Peyer's patch (tissue), 4 donors: ENCODE results near the gene ANGPTL2. TPM values are rescaled to one million over a fixed set of nuclear protein-coding genes. Genes with fewer than 3 reads are reported as not detected.

ENCODE experiments used
- DNase-seq, 3 donors: peaks; one replicate each; pipeline ENCODE4 v3.0.0-alpha.2; 2017 to 2019
- H3K27ac ChIP-seq, 4 donors: fragments of 200-600 bp; sonication (generic); one replicate each; pipeline ENCODE4 v1.5.1; 2016 to 2019
- H3K27me3 ChIP-seq, 2 donors: fragments of 200-600 bp; sonication (generic); one replicate each; pipeline ENCODE4 v1.5.1; 2019
- H3K36me3 ChIP-seq, 3 donors: fragments of 200-600 bp; sonication (generic); one replicate each; pipeline ENCODE4 v1.5.1; 2016 to 2019
- H3K4me1 ChIP-seq, 4 donors: fragments of 200-600 bp; sonication (generic); one replicate each; pipeline ENCODE4 v1.5.1; 2016 to 2019
- H3K4me3 ChIP-seq, 4 donors: fragments of 200-600 bp; sonication (generic); 1 replicate in 3 of 4; 2 replicates in 1 of 4; pipeline ENCODE4 v1.5.1; 2016 to 2019; ENCODE audit warnings: mild to moderate bottlenecking in 1 of 4
- H3K9me3 ChIP-seq, 4 donors: fragments of 200-600 bp; sonication (generic); one replicate each; pipeline ENCODE4 v1.5.1; 2016 to 2019; ENCODE audit warnings: mild to moderate bottlenecking in 1 of 4
- POLR2A ChIP-seq, 2 donors: fragments of 450-650 bp; IDR thresholded peaks; one replicate each; pipeline ENCODE4 v1.5.1; 2017; ENCODE audit warnings: antibody characterized with exemption in 2 of 2, mild to moderate bottlenecking in 2 of 2, moderate library complexity in 2 of 2
- total RNA-seq, 4 donors: library from RNA; depleted of rRNA; stranded (reverse); fragments of >200 nt; gene quantifications; one replicate each; pipeline ENCODE4 v1.1.0, GENCODE V29; 2016
- TF ChIP-seq, protein P1 (sequence below), 6 experiments: fragments of 450-650 bp in 4 of 6; fragments of 200-600 bp in 2 of 6; sonication (generic) in 1 of 6; IDR thresholded peaks; one replicate each; pipeline ENCODE4 v1.5.1; 2017 to 2019; ENCODE audit warnings: antibody characterized with exemption in 6 of 6, mild to moderate bottlenecking in 3 of 6, moderate library complexity in 1 of 6

Gene ANGPTL2
- total RNA-seq, 4 donors from 2014 or later: 2.8 to 14.0 (median 11.3) TPM

- Histone ChIP-seq H3K36me3 (peaks cover 0 to 9% (median 0%) of the 10 kb centered on the region in 3 donors), H3K4me1 (peaks cover 0 to 4% (median 0%) of the 10 kb centered on the region in 4 donors), H3K27me3 (no peaks in the 10 kb centered on the region), H3K4me3 (no peak overlapping the region), H3K27ac (no peak overlapping the region), H3K9me3 (no peaks in the 10 kb centered on the region)
- DNase-seq: no peak
- TF ChIP-seq, protein P1, sequence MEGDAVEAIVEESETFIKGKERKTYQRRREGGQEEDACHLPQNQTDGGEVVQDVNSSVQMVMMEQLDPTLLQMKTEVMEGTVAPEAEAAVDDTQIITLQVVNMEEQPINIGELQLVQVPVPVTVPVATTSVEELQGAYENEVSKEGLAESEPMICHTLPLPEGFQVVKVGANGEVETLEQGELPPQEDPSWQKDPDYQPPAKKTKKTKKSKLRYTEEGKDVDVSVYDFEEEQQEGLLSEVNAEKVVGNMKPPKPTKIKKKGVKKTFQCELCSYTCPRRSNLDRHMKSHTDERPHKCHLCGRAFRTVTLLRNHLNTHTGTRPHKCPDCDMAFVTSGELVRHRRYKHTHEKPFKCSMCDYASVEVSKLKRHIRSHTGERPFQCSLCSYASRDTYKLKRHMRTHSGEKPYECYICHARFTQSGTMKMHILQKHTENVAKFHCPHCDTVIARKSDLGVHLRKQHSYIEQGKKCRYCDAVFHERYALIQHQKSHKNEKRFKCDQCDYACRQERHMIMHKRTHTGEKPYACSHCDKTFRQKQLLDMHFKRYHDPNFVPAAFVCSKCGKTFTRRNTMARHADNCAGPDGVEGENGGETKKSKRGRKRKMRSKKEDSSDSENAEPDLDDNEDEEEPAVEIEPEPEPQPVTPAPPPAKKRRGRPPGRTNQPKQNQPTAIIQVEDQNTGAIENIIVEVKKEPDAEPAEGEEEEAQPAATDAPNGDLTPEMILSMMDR (IDR thresholded peaks at IDR 0.05): no peak
- no peak for TF ChIP-seq POLR2A (IDR thresholded peaks at IDR 0.05)
Measured at GRCh38 chr9:127047971-127048370, 74.5 kb downstream of the ANGPTL2 start.

DNA sequence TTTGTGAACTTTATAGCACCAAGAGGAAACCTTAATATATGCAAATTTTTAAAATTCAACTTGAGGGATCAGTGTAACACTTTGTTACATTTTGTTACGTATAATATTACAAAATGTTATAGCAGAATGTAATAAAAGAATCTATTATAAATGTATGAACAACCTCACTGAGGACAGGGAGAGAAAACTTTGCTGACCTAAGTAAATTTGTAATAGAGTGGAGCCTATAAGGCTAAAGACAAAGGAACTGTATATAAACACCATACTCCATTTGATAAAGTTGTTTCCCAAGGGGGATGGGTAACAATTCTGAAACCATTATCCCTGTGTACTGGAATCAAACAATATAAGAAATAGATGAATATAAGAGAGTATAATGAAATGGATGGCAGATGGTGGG is 77.3 kb downstream of the ANGPTL2 start:
- Histone ChIP-seq H3K27ac (no peak overlapping the region), H3K4me1 (peaks cover 0 to 4% (median 0%) of the 10 kb centered on the region in 4 donors), H3K36me3 (peaks cover 0 to 5% (median 0%) of the 10 kb centered on the region in 3 donors), H3K9me3 (no peaks in the 10 kb centered on the region), H3K4me3 (no peak overlapping the region), H3K27me3 (no peaks in the 10 kb centered on the region)
- TF ChIP-seq POLR2A (IDR thresholded peaks at IDR 0.05): no peak
- TF ChIP-seq, protein P1 (IDR thresholded peaks at IDR 0.05): no peak
- no peak for DNase-seq

- DNase-seq: no peak
- H3K9me3 ChIP-seq: no peaks in the 10 kb centered on the region
- TF ChIP-seq, protein P1 (IDR thresholded peaks at IDR 0.05): no peak
- no peak for TF ChIP-seq POLR2A (IDR thresholded peaks at IDR 0.05)
- peaks cover 0 to 12% (median 0%) of the 10 kb centered on the region in 4 donors for H3K4me1 ChIP-seq
- H3K27me3 ChIP-seq: no peaks in the 10 kb centered on the region
- H3K27ac ChIP-seq: no peak overlapping the region
- no peak overlapping the region for H3K4me3 ChIP-seq
- H3K36me3 ChIP-seq: no peaks in the 10 kb centered on the region
Measured at GRCh38 chr9:127039492-127039891, 82.9 kb downstream of the ANGPTL2 start.

DNA sequence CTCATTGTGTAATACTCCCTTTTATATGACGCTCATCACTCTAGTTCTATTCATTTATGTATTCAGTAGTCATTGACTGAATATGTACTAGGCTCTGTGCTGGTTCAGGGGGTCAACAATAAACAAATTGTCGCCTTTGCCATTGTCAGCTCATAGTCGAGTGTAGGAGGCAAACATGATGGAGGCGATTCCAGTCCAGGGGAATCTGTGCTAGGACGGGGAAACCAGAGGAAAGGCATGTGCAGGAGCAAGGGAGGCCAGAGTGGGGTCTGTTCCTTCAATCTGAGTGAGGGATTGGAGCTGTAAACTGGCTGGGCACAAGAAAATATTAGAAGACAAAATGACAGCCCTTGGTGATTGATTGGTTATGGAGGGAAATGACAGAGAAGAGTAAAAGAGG is 83.9 kb downstream of the ANGPTL2 start:
- no peaks in the 10 kb centered on the region for H3K9me3 ChIP-seq
- no peak for TF ChIP-seq POLR2A (IDR thresholded peaks at IDR 0.05)
- TF ChIP-seq, protein P1 (IDR thresholded peaks at IDR 0.05): no peak
- H3K4me3 ChIP-seq: no peak overlapping the region
- DNase-seq: no peak
- H3K4me1 ChIP-seq: peaks cover 0 to 12% (median 0%) of the 10 kb centered on the region in 4 donors
- H3K27me3 ChIP-seq: no peaks in the 10 kb centered on the region
- no peaks in the 10 kb centered on the region for H3K36me3 ChIP-seq
- no peak overlapping the region for H3K27ac ChIP-seq

Other genes starting within 250 kb of the ANGPTL2 start
- 100 to 1,000 TPM in 3 of 4 donors, 10 to 100 TPM in 1; 38.8 to 158 (median 141) TPM for gene RALGPS1, start 207.9 kb downstream of the ANGPTL2 start, total RNA-seq
- 10 to 100 TPM; 12.3 to 78.4 (median 23.7) TPM for gene GARNL3, start 142.1 kb upstream of the ANGPTL2 start, total RNA-seq